HG02588 (cell line): ENCODE measurements around the gene VPS13D.
"Not testable (repeated sequence)": the region's sequence is repeated elsewhere in the genome, so short reads cannot be mapped to it uniquely, and the experiment has no call there.

Source experiments
- ATAC-seq: cut with Tn5 transposase; IDR thresholded peaks from one replicate; pipeline ENCODE4 v1.9.1; 2021; ENCODE audit warnings: mild to moderate bottlenecking, moderate library complexity; ENCODE audit not compliant: unreplicated experiment

The VPS13D gene

GRCh38 chr1:12530462-12531178 is 300.8 kb downstream of the VPS13D start:
- ATAC-seq: no peak

GRCh38 chr1:12531179-12531499 is 301.3 kb downstream of the VPS13D start:
- no peak for ATAC-seq

GRCh38 chr1:12532405-12533315 is 302.8 kb downstream of the VPS13D start:
- ATAC-seq: no peak

GRCh38 chr1:12536023-12536639 is 306.3 kb downstream of the VPS13D start:
- ATAC-seq: no peak

- ATAC-seq: no peak
These were observed 307.5 kb downstream of the VPS13D start for GRCh38 chr1:12537294-12537693.

GRCh38 chr1:12537906-12538461 is 308.2 kb downstream of the VPS13D start:
- no peak for ATAC-seq

GRCh38 chr1:12538536-12538935 is 308.7 kb downstream of the VPS13D start:
- ATAC-seq: not testable (repeated sequence)

GRCh38 chr1:12539320-12539704 is 309.5 kb downstream of the VPS13D start:
- ATAC-seq: no peak

GRCh38 chr1:12539705-12540579 is 310.1 kb downstream of the VPS13D start:
- no peak for ATAC-seq

- no peak for ATAC-seq
These were observed 310.9 kb downstream of the VPS13D start for GRCh38 chr1:12540580-12541273.

- no peak for ATAC-seq
These were observed 311.7 kb downstream of the VPS13D start for GRCh38 chr1:12541274-12542137.

- no peak for ATAC-seq
These were observed 312.3 kb downstream of the VPS13D start for GRCh38 chr1:12542138-12542465.

GRCh38 chr1:12542616-12543592 is 313.1 kb downstream of the VPS13D start:
- ATAC-seq: no peak

- ATAC-seq: no peak
These were observed 313.9 kb downstream of the VPS13D start for GRCh38 chr1:12543740-12544154.

- ATAC-seq: no peak
These were observed 314.5 kb downstream of the VPS13D start for GRCh38 chr1:12544357-12544756.

GRCh38 chr1:12544992-12545391 is 315.2 kb downstream of the VPS13D start:
- ATAC-seq: no peak

- ATAC-seq: no peak
These were observed 317.1 kb downstream of the VPS13D start for GRCh38 chr1:12546771-12547585.
